Kidney (tissue), 14 donors: ENCODE data around the gene CD33. TPM values are rescaled to one million over a fixed set of nuclear protein-coding genes. Genes with fewer than 3 reads are reported as not detected.

Source experiments
- DNase-seq, 5 donors: peaks; one replicate each; pipeline ENCODE4 v3.0.0-alpha.2; 2013 to 2020
- FAIRE-seq: peaks from 2 replicates; lab custom pipeline; 2012; peaks lifted over from hg19 to GRCh38; lab: Jason Lieb, UNC
- H3K27ac ChIP-seq, 2 donors: one replicate each; pipeline ENCODE4 v1.7.0; 2013; ENCODE audit warnings: low read depth in 2 of 2, low read length in 2 of 2, inconsistent platforms in 1 of 2
- H3K27me3 ChIP-seq: one replicate; pipeline ENCODE4 v1.7.1; 2013; ENCODE audit warnings: low read length, inconsistent platforms; ENCODE audit not compliant: control insufficient read depth, insufficient read depth
- H3K36me3 ChIP-seq, 3 donors: one replicate each; pipeline versions ENCODE4 v1.7.0 to v1.7.1; 2013; ENCODE audit warnings: low read length in 3 of 3, control low read depth in 1 of 3, inconsistent platforms in 1 of 3; ENCODE audit not compliant: insufficient read depth in 3 of 3, control insufficient read depth in 2 of 3
- H3K4me1 ChIP-seq, 3 donors: one replicate each; pipeline versions ENCODE4 v1.7.0 to v1.7.1; 2013; ENCODE audit warnings: low read length in 3 of 3, inconsistent platforms in 1 of 3, low read depth in 1 of 3; ENCODE audit not compliant: control insufficient read depth in 2 of 3, insufficient read depth in 2 of 3
- H3K4me3 ChIP-seq, 3 donors: one replicate each; pipeline versions ENCODE4 v1.7.0 to v1.8.1; 2013; ENCODE audit warnings: low read length in 3 of 3, control low read depth in 1 of 3, inconsistent platforms in 1 of 3
- H3K9ac ChIP-seq, 3 donors: one replicate each; pipeline versions ENCODE4 v1.7.0 to v1.7.1; 2013; ENCODE audit warnings: low read length in 3 of 3, control low read depth in 1 of 3, inconsistent platforms in 1 of 3
- H3K9me3 ChIP-seq, 3 donors: one replicate each; pipeline versions ENCODE4 v1.7.0 to v1.7.1; 2013; ENCODE audit warnings: low read length in 3 of 3, control low read depth in 1 of 3, inconsistent platforms in 1 of 3; ENCODE audit not compliant: control insufficient read depth in 2 of 3, insufficient read depth in 1 of 3
- CTCF ChIP-seq: IDR thresholded peaks from 3 replicates; pipeline ENCODE4 v1.5.1; 2012; ENCODE audit warnings: mild to moderate bottlenecking, moderate library complexity, borderline replicate concordance; ENCODE audit not compliant: insufficient read depth; ENCODE audit errors: extremely low read depth
- intact Hi-C: fragments of 100-400 bp; cut with DNase I; formaldehyde crosslinking; loops from one replicate; pipeline ENCODE4 v1.11.1; 2022
- polyA plus RNA-seq: library from polyadenylated mRNA; stranded (reverse); fragments of 350-450 nt; fragmentation: Illumina TruSeq; extraction: RNeasy Lipid Tissue Mini Kit (QIAGEN cat#74804); gene quantifications from one replicate; pipeline ENCODE4 v1.2.3, GENCODE V29; 2014; ENCODE audit warnings: low read depth, low replicate concordance; ENCODE audit not compliant: insufficient read depth
- total RNA-seq: library from RNA; stranded (reverse); fragmentation: NEBNext Ultra II Directional; extraction: Animal tissue kit (Norgen Biotek cat#: 25700); gene quantifications from one replicate; pipeline ENCODE4 v1.2.1, GENCODE V29; 2021
- donor health status: control.
- donor health status: control.
- donor health status: control.
- donor health status: control.
- donor health status: control.
- donor health status: DM: yes; HTN: yes; CAD: no.
- donor health status: Normal renal cell carcinoma (clear cell type).

Gene CD33
- total and polyA plus RNA-seq, 2 donors from 2014 or later = 2.6 to 14.0 TPM

GRCh38 chr19:51274049-51274770, 49.3 kb downstream of the CD33 start:
- Histone ChIP-seq H3K9ac (no peak overlapping the region), H3K4me1 (peaks cover 0 to 2% (median 0%) of the 10 kb centered on the region in 3 donors), H3K27me3 (no peaks in the 10 kb centered on the region), H3K9me3 (no peaks in the 10 kb centered on the region), H3K27ac (peak overlapping the region in 1 of 2 donors; percentile 57), H3K4me3 (no peak overlapping the region), H3K36me3 (no peaks in the 10 kb centered on the region)
- FAIRE-seq (no peak), DNase-seq (no peak)
- intact Hi-C loops = no loop called here
- no peak for TF ChIP-seq CTCF

GRCh38 chr19:51277112-51277511, 52.2 kb downstream of the CD33 start:
- H3K36me3 ChIP-seq = no peaks in the 10 kb centered on the region
- TF ChIP-seq CTCF = no peak
- H3K27ac ChIP-seq = no peak overlapping the region
- DNase-seq (no peak), FAIRE-seq (no peak)
- H3K4me1 ChIP-seq = peaks cover 0 to 2% (median 0%) of the 10 kb centered on the region in 3 donors
- no peaks in the 10 kb centered on the region for H3K27me3 ChIP-seq
- H3K4me3 ChIP-seq = no peak overlapping the region
- H3K9ac ChIP-seq = no peak overlapping the region
- intact Hi-C loops = no loop called here
- no peaks in the 10 kb centered on the region for H3K9me3 ChIP-seq

GRCh38 chr19:51282335-51282734, 57.5 kb downstream of the CD33 start:
- Histone ChIP-seq H3K4me1 (no peaks in the 10 kb centered on the region), H3K27me3 (no peaks in the 10 kb centered on the region), H3K36me3 (no peaks in the 10 kb centered on the region), H3K9me3 (no peaks in the 10 kb centered on the region), H3K27ac (no peak overlapping the region), H3K4me3 (no peak overlapping the region), H3K9ac (no peak overlapping the region)
- TF ChIP-seq CTCF = no peak
- no peak for FAIRE-seq
- intact Hi-C loops = no loop called here
- no peak for DNase-seq
